Measurements from ENCODE around the gene MDGA2. TPM values are rescaled to one million over a fixed set of nuclear protein-coding genes. Genes with fewer than 3 reads are reported as not detected.

MDGA2 gene
- total and polyA plus RNA-seq, 2 of the 8 experiments (the other 6 are each of a cell fraction or from before 2014, with no cell fraction given) = 0.11 to 0.69 TPM

DNA sequence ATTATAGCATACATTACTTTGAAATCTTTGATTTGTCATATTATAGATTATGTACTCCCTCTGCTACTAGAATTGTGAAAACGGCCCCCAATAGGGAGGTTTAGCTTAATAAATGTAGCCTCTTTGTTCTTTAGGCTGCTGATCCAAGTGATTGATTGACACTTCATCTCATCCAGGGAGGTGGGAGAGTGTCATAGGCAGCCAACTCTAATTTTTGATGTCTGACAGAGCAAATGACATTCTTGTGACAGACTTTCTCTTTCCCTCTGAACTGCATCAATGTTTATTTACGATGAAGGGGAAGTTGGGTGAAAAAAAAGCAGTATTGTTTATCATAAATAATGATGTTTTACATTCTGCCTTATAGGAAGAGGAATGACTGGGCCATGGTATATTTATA, 221.4 kb downstream of the MDGA2 start (continued):
- TF ChIP-seq CTCF (IDR thresholded peaks at IDR 0.05; ENCODE audit: control extremely low read depth in 1 of 3, insufficient read depth in 1 of 3, low read depth in 1 of 3, low read length in 3 of 3) (no peak), EGR1 (IDR thresholded peaks at IDR 0.05; ENCODE audit: borderline replicate concordance, low read depth, low read length) (no peak), BRCA1 (IDR thresholded peaks at IDR 0.05; ENCODE audit: low read depth, low read length) (no peak), TAF1 (IDR thresholded peaks at IDR 0.05; ENCODE audit: low read depth, low read length) (no peak), KDM1A (IDR thresholded peaks at IDR 0.05; ENCODE audit: borderline replicate concordance, low read length) (no peak), RFX5 (IDR thresholded peaks at IDR 0.05; ENCODE audit: borderline replicate concordance, low read depth, low read length) (no peak), RNF2 (IDR thresholded peaks at IDR 0.05; ENCODE audit: borderline replicate concordance, low read depth, low read length, missing control alignments, poor library complexity, severe bottlenecking) (no peak)

Measured in H1 (cell line).